ENCODE data around the gene MTHFD1L.

MTHFD1L gene

DNA sequence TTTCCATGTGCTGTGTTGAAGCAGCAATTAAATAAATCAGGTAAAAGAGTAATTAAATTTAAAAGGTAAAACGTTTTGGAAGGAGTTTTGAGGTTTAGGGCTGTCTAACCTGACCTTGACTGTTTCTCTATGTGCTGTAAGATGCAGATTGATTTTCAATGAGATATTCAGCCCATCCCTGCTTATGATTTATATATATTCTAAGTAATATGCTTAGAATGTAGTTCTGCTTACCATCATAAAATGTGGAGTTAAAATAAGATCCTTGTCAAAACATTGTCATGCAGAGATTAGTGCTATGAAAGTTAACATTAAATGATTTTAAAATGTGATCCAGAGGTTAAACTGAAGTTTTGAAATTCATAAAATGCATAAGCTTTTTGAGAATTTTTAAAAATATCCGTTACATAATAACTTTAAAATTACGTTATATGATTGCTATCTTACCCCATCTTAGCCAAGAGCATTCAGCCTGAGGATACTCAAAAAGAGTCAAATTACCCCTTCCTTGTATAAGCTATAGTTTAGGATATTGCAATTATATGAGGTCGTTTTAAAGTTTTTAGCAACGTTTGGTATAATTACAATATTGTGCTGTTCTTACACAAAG lies 122.5 kb downstream of the MTHFD1L start:
- no peak for DNase-seq (ENCODE audit: low read depth in 2 of 2)

GRCh38 chr6:150991487-150991886 lies 126.0 kb downstream of the MTHFD1L start:
- DNase-seq (ENCODE audit: low read depth in 2 of 2), result no peak

GRCh38 chr6:150992262-150992661 lies 126.8 kb downstream of the MTHFD1L start:
- DNase-seq (ENCODE audit: low read depth in 2 of 2), result no peak

DNA sequence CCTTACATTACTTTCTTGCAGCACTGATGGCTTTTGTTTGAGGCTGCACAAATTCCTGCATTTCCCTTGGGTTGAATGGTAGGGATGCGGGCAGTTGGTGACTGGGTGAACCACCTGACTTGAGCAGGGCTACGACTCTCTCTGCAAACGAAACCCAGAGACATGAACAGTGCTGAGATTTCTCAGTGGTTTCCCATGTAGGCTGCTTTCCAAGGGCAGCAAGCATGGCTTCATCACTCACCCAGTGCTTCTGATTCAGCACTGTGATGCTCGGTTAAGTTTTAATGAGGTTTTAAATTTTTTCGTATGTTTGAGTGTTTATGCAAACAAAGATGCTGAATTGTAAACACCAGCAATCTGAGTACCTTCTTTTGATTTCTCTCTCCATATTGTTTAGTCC lies 127.2 kb downstream of the MTHFD1L start:
- DNase-seq (ENCODE audit: low read depth in 2 of 2), result no peak

- DNase-seq (ENCODE audit: low read depth in 2 of 2), result no peak
Observed at GRCh38 chr6:150993253-150993652, 127.8 kb downstream of the MTHFD1L start.

DNA sequence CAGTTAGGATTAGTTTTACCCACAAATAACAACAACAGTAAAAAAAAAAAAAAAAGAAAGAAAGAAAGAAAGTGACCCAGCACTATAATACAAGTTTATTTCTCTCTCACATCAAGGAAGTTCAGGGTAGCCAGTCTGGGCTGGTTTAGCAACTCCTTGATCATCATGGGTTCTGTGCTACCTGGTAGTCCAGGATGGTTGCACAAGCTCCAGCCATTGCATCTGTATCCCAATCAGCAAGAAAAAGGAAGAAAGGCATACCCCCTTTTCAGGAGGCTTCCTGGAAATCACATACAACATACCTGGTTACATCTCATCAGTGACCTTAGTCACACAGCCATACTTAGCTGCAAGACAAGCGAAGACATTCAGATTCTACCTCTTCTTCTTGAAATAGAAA lies 128.5 kb downstream of the MTHFD1L start:
- no peak for DNase-seq (ENCODE audit: low read depth in 2 of 2)

DNA sequence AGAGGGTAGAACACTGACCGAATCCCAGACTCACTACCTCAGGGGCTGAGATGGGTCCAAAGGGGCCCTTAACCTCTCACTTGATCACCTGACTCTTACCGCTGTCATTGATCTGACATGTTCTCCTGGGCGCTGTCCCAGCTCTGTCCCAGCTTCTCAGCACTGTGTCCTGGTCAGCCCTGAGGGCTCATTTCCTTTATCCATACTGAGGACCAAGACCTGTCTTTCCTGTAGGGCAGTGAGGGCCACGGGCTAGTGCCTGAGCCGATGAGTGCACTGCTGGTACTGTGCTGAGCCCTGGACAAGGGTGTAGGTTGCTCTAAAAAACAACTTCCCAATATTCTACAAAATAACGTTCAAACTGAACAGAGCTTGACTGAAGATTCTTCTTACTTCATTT lies 131.5 kb downstream of the MTHFD1L start:
- no peak for DNase-seq (ENCODE audit: low read depth in 2 of 2)

DNA sequence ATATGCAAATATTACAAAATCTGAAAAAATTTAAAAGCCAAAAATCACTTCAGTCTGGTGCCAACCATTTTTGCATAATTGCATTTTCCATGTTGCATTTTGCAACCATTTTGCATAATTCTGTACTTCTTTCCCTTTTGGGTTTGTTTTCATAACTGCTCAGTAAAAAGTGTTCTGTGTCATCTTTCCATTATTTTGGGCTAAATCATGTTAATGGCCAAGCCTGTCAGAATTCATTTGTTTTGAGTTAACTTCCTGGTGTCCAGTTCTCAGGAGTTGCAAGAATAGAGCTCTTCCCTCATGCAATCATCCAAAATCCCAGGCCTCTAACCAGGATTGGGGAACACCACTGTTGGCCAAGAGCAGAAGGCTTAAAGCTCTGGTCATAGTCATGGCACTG lies 133.6 kb downstream of the MTHFD1L start:
- no peak for DNase-seq (ENCODE audit: low read depth in 2 of 2)

GRCh38 chr6:150999576-150999975 lies 134.1 kb downstream of the MTHFD1L start:
- no peak for DNase-seq (ENCODE audit: low read depth in 2 of 2)

- no peak for DNase-seq (ENCODE audit: low read depth in 2 of 2)
Observed at GRCh38 chr6:151001387-151002056, 136.0 kb downstream of the MTHFD1L start.

DNA sequence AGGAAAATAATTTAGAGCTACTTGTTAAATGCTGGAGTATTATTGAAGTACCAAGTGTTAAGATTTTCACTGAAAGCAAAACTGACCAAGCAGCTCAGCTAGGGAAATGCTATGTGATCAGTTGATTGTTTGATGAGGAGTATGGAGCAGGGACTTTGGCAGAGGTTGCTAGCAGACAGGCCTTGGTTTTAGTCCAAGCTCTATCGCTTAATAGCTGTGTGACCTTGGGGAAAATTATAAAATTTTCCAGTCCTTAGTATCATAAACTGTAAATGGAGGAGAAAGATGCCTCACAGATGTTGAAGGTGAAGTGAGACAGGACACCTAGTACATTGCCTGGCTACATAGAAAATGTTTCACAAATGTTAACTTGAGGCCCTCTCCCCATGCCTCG lies 136.6 kb downstream of the MTHFD1L start:
- no peak for DNase-seq (ENCODE audit: low read depth in 2 of 2)

- no peak for DNase-seq (ENCODE audit: low read depth in 2 of 2)
Observed at GRCh38 chr6:151002491-151002935, 137.0 kb downstream of the MTHFD1L start.

GRCh38 chr6:151004383-151005024 lies 139.0 kb downstream of the MTHFD1L start:
- DNase-seq (ENCODE audit: low read depth in 2 of 2), result no peak

DNA sequence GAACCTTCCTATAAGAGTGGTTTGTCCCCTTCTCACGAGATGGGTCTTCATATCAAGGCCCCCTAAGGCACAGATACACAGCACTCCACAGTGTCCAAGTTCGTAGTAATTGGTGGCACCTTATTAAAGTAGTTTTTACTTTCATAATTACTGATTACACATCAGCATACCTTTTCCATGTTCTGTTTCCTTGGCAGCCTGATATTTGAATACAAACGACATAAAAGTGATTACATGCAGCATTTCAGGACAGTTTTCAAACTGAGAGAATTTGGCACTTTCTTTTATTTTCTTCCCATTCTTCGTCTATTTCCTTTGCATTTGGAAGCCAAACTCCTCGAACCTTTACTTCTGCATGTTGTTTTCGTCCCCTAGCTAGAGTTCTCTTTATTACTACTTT lies 139.7 kb downstream of the MTHFD1L start:
- DNase-seq (ENCODE audit: low read depth in 2 of 2), result no peak

DNA sequence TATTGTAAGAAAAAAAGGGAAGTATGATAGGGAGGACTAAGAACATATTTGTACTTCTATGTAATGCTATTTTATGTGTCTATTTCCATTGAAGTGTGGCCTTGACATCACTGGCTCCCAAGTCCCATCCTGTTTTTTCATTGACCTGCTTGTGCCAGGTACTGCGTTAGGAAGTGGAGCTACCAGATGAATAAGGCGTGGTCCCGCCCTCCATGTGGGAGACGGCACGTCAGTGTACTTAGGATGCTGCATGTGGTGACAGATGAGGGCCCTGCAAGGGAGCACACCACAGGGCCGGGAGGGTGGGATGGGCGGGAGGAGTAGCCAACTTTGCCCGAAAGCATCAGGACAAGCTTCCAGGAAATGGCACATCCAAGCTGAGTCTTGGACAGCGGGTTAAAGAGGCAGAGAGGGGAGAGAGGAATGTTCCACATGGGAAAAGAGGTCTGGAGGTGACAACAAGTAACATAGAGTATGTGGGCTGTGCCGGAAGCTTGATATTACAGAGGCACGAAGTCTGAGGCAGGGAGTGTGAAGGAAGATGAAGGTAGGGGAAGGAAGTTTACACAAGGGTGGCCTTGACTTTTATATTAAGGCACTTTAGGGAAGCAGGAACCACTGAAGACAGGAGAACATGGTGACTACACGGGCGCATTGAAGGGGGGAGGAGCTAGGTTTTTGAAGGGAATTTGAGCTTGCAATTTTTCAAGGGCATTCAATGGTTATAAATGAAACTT lies 140.6 kb downstream of the MTHFD1L start:
- no peak for DNase-seq (ENCODE audit: low read depth in 2 of 2)

GRCh38 chr6:151007076-151007475 lies 141.6 kb downstream of the MTHFD1L start:
- DNase-seq (ENCODE audit: low read depth in 2 of 2), result no peak

DNA sequence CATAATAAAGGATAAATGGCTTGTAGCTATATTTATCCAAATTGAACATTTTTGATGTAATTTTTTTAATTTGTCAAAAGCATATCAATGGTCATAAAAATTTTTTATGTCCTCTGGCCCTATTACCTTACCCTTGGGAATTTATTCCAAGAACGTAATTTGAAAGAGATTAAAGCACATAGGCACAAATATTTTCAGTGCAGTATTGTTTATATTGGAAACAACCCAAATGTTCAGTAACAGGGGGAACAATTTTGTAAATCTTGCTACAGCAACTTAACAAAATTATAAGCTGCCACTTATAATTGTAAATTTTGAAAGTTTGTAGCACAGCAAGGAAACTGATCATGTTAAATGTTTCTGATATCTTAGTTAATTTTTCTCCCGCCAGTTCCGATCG lies 142.4 kb downstream of the MTHFD1L start:
- no peak for DNase-seq (ENCODE audit: low read depth in 2 of 2)

DNA sequence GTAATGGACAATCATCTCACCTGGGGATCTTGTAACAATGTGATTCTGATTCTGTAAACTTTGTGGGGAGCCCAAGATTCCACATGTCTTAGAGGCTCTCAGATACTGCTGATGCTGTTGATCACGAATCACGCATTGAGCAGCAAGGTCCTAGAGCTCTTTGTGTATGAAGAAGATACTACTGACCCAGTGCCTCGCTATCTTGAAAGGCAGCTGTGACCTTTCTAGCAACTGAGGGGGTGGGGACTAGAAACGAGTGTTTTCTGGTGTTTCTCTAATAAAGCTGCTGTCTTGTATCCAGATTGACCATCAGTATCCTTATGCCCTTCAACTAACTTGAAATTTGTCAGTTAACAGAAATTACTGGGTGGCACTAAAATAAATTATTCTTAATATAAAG lies 142.9 kb downstream of the MTHFD1L start:
- DNase-seq (ENCODE audit: low read depth in 2 of 2), result no peak

- DNase-seq (ENCODE audit: low read depth in 2 of 2), result no peak
Observed at GRCh38 chr6:151009576-151009975, 144.1 kb downstream of the MTHFD1L start.

GRCh38 chr6:151010071-151010470 lies 144.6 kb downstream of the MTHFD1L start:
- no peak for DNase-seq (ENCODE audit: low read depth in 2 of 2)

- no peak for DNase-seq (ENCODE audit: low read depth in 2 of 2)
Observed at GRCh38 chr6:151012321-151013294, 147.1 kb downstream of the MTHFD1L start.

All from stimulated activated CD8-positive, alpha-beta memory T cell treated with anti-CD3 and anti-CD28 coated beads, Interleukin-15, amount 100 ng/mL, for 4 hours (primary cell).